ENCODE measurements around the gene FASTKD2.

The FASTKD2 gene

DNA sequence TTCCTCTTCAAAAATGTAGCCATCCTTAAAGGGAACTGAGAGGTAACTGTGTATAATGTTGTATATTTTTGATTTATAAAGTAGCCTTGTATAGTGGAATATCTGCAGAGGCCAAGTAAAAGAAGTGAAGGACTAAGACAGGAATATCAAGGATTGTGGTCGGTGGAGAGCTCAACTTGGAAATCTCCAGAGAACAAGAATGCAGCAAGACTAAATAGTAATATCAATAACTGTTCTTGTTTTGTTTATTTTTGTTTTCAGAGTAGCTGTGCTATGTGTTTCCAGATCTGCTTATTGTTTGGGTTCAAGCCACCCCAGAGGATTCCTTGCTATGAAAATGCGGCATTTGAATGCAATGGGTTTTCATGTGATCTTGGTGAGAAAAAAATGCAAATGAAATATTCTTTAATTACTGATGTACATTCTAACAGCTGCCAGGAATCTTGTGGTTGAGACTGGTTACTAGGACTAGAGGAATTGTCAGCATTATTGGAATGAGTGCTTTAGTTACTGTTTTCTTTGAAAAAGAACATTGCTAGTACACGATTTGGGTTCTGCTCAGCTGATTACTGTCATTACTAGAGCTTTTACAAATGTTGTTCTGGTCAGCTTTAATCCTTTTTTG lies 25.0 kb downstream of the FASTKD2 start:
- H3K27me3 ChIP-seq (ENCODE audit: insufficient read depth, insufficient read length), result no peaks in the 10 kb centered on the region
- TF ChIP-seq YY1 (IDR thresholded peaks at IDR 0.05; ENCODE audit: insufficient read depth, insufficient read length) (no peak), ZNF274 (IDR thresholded peaks at IDR 0.05; ENCODE audit: low read depth, low read length) (no peak), SUZ12 (IDR thresholded peaks at IDR 0.05; ENCODE audit: extremely low read depth, insufficient read depth, insufficient read length) (no peak)
- DNase-seq (ENCODE audit: low read depth, low spot score), result no peak
- no peaks in the 10 kb centered on the region for H3K4me1 ChIP-seq (ENCODE audit: insufficient read depth, insufficient read length)
- H3K4me3 ChIP-seq (ENCODE audit: insufficient read length, low read depth), result no peak overlapping the region
- no peak overlapping the region for H3K9ac ChIP-seq (ENCODE audit: insufficient read length, low read depth)
- no peaks in the 10 kb centered on the region for H3K9me3 ChIP-seq (ENCODE audit: insufficient read depth, low read length)
- H3K36me3 ChIP-seq (ENCODE audit: insufficient read depth, insufficient read length, low read length), result peaks cover 90% of the 10 kb centered on the region

DNA sequence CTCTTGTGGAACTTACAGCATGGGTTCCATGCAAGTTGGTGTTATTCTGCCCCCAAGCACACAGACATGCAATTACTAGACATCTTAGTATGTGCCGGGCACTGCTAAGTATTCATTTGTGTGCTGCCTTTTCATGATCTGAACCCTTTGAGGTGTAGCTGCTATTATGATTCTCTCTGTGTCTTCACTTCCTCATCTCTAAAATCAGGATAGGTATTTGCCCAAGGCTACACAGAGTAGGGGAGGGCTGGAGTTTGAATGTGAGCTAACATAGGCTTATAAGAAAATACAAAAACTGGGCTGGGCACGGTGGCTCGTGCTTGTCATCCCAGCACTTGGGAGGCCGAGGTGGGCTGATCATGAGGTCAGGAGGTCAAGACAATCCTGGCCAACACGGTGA lies 27.2 kb downstream of the FASTKD2 start:
- Histone ChIP-seq H3K4me3 (ENCODE audit: insufficient read length, low read depth) (no peak overlapping the region), H3K9ac (ENCODE audit: insufficient read length, low read depth) (no peak overlapping the region), H3K9me3 (ENCODE audit: insufficient read depth, low read length) (no peaks in the 10 kb centered on the region), H3K27me3 (ENCODE audit: insufficient read depth, insufficient read length) (no peaks in the 10 kb centered on the region), H3K4me1 (ENCODE audit: insufficient read depth, insufficient read length) (no peaks in the 10 kb centered on the region), H3K36me3 (ENCODE audit: insufficient read depth, insufficient read length, low read length) (peaks cover 75% of the 10 kb centered on the region)
- no peak for TF ChIP-seq SUZ12 (IDR thresholded peaks at IDR 0.05; ENCODE audit: extremely low read depth, insufficient read depth, insufficient read length)
- TF ChIP-seq YY1 (IDR thresholded peaks at IDR 0.05; ENCODE audit: insufficient read depth, insufficient read length), result no peak
- TF ChIP-seq ZNF274 (IDR thresholded peaks at IDR 0.05; ENCODE audit: low read depth, low read length), result no peak
- DNase-seq (ENCODE audit: low read depth, low spot score), result no peak

DNA sequence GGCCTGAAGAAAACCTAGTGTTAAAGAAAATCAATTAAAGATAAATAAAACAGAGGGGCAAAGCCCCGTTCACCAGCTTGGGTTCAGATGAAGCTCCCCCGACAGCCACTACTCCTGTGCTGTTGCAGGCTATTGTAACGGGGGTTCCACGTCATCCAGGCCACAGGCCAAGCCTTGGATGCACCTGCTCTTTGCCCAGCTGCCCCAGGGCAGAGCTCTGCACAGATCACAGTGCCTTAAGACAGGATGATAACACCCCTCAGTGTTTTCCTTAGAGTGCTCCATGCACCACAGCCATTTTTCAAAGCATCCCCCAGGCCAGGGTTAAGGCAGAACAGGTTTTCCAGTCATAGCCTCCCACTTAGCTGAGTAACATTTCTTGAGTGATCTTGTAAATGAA lies 32.0 kb downstream of the FASTKD2 start:
- TF ChIP-seq YY1 (IDR thresholded peaks at IDR 0.05; ENCODE audit: insufficient read depth, insufficient read length) (no peak), ZNF274 (IDR thresholded peaks at IDR 0.05; ENCODE audit: low read depth, low read length) (no peak), SUZ12 (IDR thresholded peaks at IDR 0.05; ENCODE audit: extremely low read depth, insufficient read depth, insufficient read length) (no peak)
- H3K36me3 ChIP-seq (ENCODE audit: insufficient read depth, insufficient read length, low read length), result peaks cover 28% of the 10 kb centered on the region

DNA sequence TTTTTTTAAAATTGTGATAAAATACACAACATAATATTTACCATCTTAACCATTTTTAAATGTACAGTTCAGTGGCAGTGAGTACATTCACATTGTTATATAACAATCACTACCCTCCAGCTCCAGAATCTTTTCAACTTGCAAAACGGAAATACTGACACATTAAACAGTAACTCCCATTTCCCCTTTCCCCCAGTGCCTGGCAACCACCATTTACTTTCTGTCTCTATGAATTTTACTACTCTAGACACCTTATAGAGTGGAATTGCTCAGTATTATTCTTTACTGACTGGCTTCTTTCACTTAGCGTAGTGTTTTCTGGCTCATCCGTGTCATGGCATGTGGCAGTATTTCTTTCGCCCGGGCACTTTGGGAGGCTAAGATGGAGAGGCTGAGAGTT lies 32.6 kb downstream of the FASTKD2 start:
- Histone ChIP-seq H3K9me3 (ENCODE audit: insufficient read depth, low read length) (no peaks in the 10 kb centered on the region), H3K36me3 (ENCODE audit: insufficient read depth, insufficient read length, low read length) (peaks cover 23% of the 10 kb centered on the region), H3K9ac (ENCODE audit: insufficient read length, low read depth) (no peak overlapping the region), H3K27me3 (ENCODE audit: insufficient read depth, insufficient read length) (no peaks in the 10 kb centered on the region), H3K4me1 (ENCODE audit: insufficient read depth, insufficient read length) (peaks cover 8% of the 10 kb centered on the region), H3K4me3 (ENCODE audit: insufficient read length, low read depth) (no peak overlapping the region)
- no peak for TF ChIP-seq ZNF274 (IDR thresholded peaks at IDR 0.05; ENCODE audit: low read depth, low read length)
- no peak for TF ChIP-seq YY1 (IDR thresholded peaks at IDR 0.05; ENCODE audit: insufficient read depth, insufficient read length)
- TF ChIP-seq SUZ12 (IDR thresholded peaks at IDR 0.05; ENCODE audit: extremely low read depth, insufficient read depth, insufficient read length), result no peak
- no peak for DNase-seq (ENCODE audit: low read depth, low spot score)

More for the DNA sequence above, 32.0 kb downstream of the FASTKD2 start:
- Histone ChIP-seq H3K9me3 (ENCODE audit: insufficient read depth, low read length) (no peaks in the 10 kb centered on the region), H3K27me3 (ENCODE audit: insufficient read depth, insufficient read length) (no peaks in the 10 kb centered on the region), H3K4me3 (ENCODE audit: insufficient read length, low read depth) (no peak overlapping the region), H3K9ac (ENCODE audit: insufficient read length, low read depth) (no peak overlapping the region), H3K4me1 (ENCODE audit: insufficient read depth, insufficient read length) (peaks cover 3% of the 10 kb centered on the region)
- DNase-seq (ENCODE audit: low read depth, low spot score), result no peak

DNA sequence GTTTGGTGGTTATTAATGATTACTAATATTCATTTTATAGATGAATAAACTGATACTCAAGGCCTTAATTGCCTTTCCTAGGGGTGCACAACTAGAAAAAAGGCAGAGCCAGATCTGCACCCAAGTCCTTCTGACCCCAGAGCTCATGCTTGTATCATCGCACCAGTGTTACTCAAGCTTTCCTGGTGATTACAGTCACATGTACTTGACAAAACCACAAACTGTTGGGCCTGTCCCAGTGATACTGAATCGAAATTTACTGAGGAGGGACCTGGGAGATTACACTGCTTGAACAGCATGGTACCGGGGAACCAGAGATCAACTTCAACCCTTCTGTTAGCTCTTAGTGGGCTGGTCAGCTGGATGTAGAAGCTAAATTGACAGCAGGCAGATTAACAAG lies 33.7 kb downstream of the FASTKD2 start:
- Histone ChIP-seq H3K4me3 (ENCODE audit: insufficient read length, low read depth) (no peak overlapping the region), H3K9me3 (ENCODE audit: insufficient read depth, low read length) (no peaks in the 10 kb centered on the region), H3K27me3 (ENCODE audit: insufficient read depth, insufficient read length) (no peaks in the 10 kb centered on the region), H3K36me3 (ENCODE audit: insufficient read depth, insufficient read length, low read length) (peaks cover 15% of the 10 kb centered on the region), H3K4me1 (ENCODE audit: insufficient read depth, insufficient read length) (peaks cover 9% of the 10 kb centered on the region), H3K9ac (ENCODE audit: insufficient read length, low read depth) (no peak overlapping the region)
- no peak for DNase-seq (ENCODE audit: low read depth, low spot score)
- TF ChIP-seq ZNF274 (IDR thresholded peaks at IDR 0.05; ENCODE audit: low read depth, low read length), result no peak
- TF ChIP-seq YY1 (IDR thresholded peaks at IDR 0.05; ENCODE audit: insufficient read depth, insufficient read length), result no peak
- no peak for TF ChIP-seq SUZ12 (IDR thresholded peaks at IDR 0.05; ENCODE audit: extremely low read depth, insufficient read depth, insufficient read length)

DNA sequence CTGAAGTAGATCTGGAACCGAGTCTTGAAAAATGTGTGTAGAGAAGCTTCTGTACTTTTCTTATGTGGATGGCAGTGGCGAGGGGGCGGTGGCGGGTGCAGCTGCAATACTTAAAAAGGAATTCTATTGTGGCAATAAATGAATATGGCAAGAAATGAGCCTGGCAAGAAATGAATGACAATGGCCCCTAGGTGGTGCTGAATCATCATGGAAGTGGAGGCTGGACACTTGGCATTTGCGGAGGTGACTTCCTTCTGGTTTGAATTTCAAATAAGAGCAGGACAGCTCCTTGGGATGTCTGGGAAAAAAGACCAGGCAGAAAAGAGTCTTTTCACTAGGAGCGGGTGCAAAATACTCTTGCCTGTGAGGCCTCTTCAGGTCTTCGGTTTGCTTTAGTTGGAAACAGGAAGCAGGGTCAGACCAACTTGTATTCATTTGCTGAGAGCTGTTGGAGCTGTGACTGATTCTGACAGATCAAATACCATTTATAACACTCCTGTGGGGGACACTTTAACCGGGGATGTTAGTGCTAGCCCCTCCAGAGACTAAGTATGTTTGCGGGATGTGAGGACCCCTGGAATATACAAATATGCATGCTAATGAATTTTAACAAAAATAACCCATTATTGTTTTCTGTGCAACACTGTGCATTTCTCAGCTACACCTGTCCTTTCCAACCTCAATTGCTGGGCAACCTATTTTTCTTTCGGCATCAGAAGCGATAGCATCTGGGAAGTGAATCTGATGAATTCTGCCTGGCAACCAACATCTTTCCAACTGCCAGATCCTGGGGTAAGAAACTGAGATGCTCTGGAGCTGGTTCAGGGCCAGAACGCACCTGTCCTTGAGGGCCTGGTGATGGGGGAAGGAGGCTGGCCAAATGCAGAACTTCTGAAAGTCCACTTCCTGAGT lies 35.4 kb downstream of the FASTKD2 start:
- TF ChIP-seq YY1 (IDR thresholded peaks at IDR 0.05; ENCODE audit: insufficient read depth, insufficient read length) (no peak), ZNF274 (IDR thresholded peaks at IDR 0.05; ENCODE audit: low read depth, low read length) (no peak), SUZ12 (IDR thresholded peaks at IDR 0.05; ENCODE audit: extremely low read depth, insufficient read depth, insufficient read length) (no peak)
- Histone ChIP-seq H3K27me3 (ENCODE audit: insufficient read depth, insufficient read length) (no peaks in the 10 kb centered on the region), H3K4me3 (ENCODE audit: insufficient read length, low read depth) (no peak overlapping the region), H3K9me3 (ENCODE audit: insufficient read depth, low read length) (no peaks in the 10 kb centered on the region), H3K9ac (ENCODE audit: insufficient read length, low read depth) (no peak overlapping the region), H3K36me3 (ENCODE audit: insufficient read depth, insufficient read length, low read length) (peaks cover 13% of the 10 kb centered on the region), H3K4me1 (ENCODE audit: insufficient read depth, insufficient read length) (peaks cover 9% of the 10 kb centered on the region)
- DNase-seq (ENCODE audit: low read depth, low spot score), result peak; percentile 78
